KOPT-K1 (cell line): ENCODE measurements around the gene PPFIA4.

Source experiments
- H3K27ac ChIP-seq: fragments of 200-600 bp; sonication (generic); 2 replicates; pipeline ENCODE4 v1.5.1; 2016; ENCODE audit warnings: antibody characterized with exemption, mild to moderate bottlenecking, low read depth, low read length; ENCODE audit not compliant: poor library complexity, severe bottlenecking
- H3K36me3 ChIP-seq: fragments of 200-600 bp; sonication (generic); 2 replicates; pipeline ENCODE4 v1.5.1; 2017; ENCODE audit warnings: antibody characterized with exemption, mild to moderate bottlenecking, low read length, moderate library complexity; ENCODE audit not compliant: insufficient read depth
- H3K9me3 ChIP-seq: fragments of 200-600 bp; sonication (generic); 2 replicates; pipeline ENCODE4 v1.5.1; 2017; ENCODE audit warnings: antibody characterized with exemption, low read length, mild to moderate bottlenecking; ENCODE audit not compliant: insufficient read depth, poor library complexity, severe bottlenecking

PPFIA4 gene

GRCh38 chr1:203033917-203034316 is 7.6 kb downstream of the PPFIA4 start:
- no peaks in the 10 kb centered on the region for H3K36me3 ChIP-seq
- H3K9me3 ChIP-seq, result no peaks in the 10 kb centered on the region
- no peak overlapping the region for H3K27ac ChIP-seq

DNA sequence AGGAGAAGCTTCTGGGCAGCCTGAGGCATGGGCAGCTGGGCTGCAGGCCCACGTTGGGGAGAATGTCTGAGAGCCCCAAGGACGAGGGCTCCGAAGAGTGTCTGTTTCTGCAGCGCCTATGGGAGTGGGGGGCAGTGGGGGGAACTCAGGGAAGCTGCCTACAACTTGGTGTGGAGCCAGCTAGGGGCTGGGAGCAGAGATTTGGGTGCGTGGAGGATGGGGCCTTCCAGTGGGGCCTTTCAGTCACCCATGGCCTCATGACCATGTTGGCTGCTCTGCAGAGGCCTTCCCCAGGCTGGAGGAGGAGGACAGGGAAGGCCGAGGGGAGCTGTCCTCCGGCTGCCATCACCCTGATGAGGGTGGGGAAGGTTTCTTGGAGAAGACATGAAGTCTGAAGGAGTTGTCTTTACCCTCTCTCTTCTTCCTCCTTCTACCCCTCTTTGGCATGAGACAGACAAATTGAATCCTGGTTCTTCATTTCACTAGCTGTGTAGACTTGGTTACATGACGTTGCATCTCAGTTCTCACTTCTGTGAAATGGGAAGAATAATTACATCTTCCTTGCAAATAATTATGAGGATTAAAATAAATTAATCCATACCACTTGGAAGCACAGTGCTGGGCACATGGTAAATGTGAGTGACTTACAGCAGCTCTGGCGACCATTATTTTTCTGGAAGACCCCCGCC is 8.3 kb downstream of the PPFIA4 start:
- Histone ChIP-seq H3K9me3 (no peaks in the 10 kb centered on the region), H3K36me3 (no peaks in the 10 kb centered on the region), H3K27ac (no peak overlapping the region)

GRCh38 chr1:203035111-203036000 is 9.1 kb downstream of the PPFIA4 start:
- Histone ChIP-seq H3K9me3 (no peaks in the 10 kb centered on the region), H3K36me3 (no peaks in the 10 kb centered on the region), H3K27ac (no peak overlapping the region)

DNA sequence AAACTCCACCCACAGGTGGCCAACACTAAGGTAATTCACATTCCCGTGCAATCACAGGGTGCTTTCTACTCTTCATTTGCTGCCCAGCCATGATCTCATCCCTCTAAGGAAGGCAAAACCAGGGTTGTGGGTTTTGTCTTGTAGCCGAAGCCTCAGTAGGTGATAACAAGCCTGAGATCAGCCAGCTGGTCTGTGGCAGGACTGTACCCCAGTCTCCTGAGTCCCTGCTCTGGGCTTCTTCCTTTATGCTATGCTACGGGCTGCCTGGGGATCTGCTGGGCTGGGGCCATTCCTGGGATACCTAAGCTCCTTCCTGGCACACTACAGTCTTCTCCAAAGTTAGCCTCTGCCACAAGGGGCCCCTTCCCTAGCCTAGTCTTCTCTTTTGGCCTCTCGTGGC is 9.8 kb downstream of the PPFIA4 start:
- H3K9me3 ChIP-seq, result no peaks in the 10 kb centered on the region
- H3K27ac ChIP-seq, result no peak overlapping the region
- H3K36me3 ChIP-seq, result no peaks in the 10 kb centered on the region

DNA sequence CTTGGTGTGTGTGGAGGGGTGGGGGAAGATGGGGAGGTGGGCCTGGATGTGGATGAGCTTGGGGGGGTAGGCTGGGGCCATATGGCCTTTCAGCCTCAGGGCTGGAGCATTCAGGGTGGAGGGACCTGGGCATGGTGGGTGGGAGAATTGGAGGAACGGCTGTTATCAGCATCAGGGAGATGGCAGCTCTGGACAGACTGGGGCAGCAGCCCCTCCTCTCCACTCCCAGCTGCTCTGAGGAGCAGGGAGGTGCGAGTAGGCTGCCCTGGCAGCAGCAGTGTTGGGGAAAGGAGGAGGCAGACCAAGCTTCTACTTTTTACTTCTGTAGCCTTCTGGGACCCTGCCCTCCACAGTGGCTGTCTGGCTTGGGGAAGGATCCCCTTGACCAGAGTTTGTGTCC is 10.2 kb downstream of the PPFIA4 start:
- no peaks in the 10 kb centered on the region for H3K36me3 ChIP-seq
- H3K27ac ChIP-seq, result no peak overlapping the region
- no peaks in the 10 kb centered on the region for H3K9me3 ChIP-seq

DNA sequence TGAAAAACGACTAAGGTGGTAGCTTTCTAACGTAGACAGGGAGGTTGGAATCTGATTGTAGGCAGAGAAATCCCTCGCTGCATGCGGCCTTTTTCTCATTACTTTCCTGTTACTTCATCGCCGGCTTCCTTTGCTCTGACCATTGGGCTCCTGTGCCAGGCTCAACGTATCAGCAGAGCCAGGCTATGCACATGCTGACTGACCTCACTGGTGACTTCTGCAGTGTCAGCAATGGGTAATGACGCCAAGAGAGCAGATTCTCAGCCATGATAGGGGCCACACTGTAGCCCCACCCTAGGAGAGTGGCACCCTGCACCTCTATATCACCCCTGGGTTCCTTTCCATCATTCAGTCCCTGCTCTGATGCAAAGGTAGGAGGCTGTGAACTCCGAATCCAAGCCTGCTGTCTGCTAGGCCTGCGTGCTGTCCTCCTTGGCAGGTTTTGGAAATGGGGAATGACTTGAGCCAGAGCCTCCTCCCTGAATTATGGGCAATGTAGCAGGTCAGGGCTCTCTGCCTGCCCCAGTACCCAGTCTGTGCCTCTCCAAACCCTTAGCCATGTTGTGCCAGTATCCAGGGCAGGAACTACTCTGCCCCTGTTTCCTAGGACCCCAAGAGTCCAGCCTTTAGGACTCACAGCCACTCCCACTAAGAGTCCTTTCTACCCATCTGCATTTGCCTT is 11.4 kb downstream of the PPFIA4 start:
- Histone ChIP-seq H3K9me3 (no peaks in the 10 kb centered on the region), H3K36me3 (no peaks in the 10 kb centered on the region), H3K27ac (no peak overlapping the region)

DNA sequence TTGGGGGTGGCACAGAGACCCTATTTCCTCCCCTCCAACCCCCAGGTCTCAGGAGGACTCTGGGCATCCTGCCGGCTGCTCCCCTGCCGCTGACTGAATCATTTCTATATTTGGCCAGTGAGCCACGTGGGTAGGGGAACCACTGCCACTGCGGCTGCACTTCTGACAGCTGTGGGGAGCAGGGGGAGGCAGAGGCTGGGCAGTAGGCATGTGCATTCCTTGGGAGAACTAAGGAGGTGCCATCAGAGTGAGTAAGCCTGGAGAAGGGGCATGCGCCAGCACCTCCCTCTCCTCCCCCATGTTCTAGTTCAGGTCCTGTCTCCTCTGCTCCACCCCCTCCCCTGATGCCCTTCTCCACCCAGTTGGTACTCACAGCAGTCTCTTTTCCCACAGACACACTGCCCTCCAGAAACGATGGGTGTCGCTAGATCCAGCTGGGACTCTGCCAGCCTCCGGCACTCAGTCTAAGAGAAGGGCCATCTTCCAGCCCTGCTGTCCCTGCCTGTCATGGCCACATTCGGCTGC is 12.0 kb downstream of the PPFIA4 start:
- Histone ChIP-seq H3K36me3 (no peaks in the 10 kb centered on the region), H3K9me3 (no peaks in the 10 kb centered on the region), H3K27ac (no peak overlapping the region)

DNA sequence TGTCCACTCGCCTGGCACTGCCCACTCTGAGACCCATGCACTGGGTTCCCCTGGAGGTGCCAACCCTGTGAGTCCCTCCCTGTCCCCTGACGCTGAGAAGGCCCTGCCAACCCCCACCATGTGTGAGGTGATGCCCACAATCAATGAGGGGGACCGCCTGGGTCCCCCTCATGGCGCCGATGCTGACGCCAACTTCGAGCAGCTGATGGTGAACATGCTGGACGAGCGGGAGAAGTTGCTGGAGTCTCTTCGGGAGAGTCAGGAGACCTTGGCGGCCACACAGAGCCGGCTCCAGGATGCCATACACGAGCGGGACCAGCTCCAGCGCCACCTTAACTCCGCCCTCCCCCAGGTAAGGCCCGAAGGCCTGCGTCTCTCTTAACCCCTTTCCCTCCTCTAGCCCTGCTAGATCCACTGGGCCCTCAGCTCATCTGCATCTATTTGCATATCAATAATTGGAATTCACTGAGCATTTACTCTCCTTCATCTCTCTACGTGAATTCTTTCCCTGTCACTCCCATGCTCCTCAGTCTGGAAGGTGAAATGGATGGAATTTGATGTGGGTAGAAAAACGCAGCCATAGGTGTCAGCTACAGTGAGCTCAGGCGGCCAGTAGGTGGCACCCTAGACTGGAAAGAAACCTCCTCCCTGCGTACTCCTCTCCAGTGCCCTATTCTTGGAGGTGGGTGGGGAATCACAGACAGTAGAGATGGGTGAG is 12.8 kb downstream of the PPFIA4 start:
- H3K9me3 ChIP-seq, result no peaks in the 10 kb centered on the region
- no peaks in the 10 kb centered on the region for H3K36me3 ChIP-seq
- H3K27ac ChIP-seq, result no peak overlapping the region

DNA sequence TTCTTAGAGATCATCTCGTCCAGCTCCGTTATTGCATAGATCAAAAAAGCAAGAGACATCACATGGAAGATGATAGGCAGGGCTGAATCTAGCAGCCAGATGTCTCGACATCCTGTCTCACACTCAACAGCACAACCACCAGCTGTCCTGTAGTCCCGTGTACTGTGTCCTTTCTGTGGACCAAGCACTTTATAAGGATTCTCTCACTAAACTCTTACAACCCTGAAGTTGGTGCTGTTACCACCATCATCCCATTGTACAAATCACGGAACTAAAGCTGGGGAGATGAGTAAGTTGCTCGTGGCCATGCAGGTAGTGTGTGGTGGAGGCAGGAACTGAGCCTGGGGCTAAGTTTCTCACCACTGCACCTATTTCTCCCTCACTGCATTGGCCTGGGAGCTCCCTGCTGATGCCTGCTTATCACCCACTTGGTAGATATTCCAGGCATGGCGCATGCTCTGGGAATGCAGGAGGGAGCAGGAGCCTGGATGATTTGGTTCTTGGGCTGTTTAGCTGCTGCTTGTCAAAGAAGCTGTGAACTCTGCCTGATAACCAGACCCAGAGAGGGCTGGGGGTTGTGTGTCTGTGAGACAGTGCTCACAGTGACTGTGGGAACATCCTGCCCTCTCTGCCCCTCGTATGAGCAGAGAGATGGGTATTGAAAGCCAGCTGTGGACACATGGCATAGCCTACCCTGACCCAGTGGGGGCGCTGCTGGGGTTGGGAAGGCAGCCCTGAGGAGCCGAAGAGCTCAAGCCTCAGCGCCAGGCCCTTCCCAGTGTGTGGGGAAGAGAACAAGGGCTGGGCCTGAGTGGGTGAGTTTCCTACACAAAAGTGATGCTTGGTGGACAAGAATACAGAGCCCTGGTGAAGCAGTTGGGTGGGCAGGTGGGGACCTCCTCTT is 13.6 kb downstream of the PPFIA4 start:
- H3K36me3 ChIP-seq, result no peaks in the 10 kb centered on the region
- H3K27ac ChIP-seq, result no peak overlapping the region
- no peaks in the 10 kb centered on the region for H3K9me3 ChIP-seq

GRCh38 chr1:203040513-203041275 is 14.4 kb downstream of the PPFIA4 start:
- Histone ChIP-seq H3K27ac (no peak overlapping the region), H3K9me3 (no peaks in the 10 kb centered on the region), H3K36me3 (no peaks in the 10 kb centered on the region)

GRCh38 chr1:203041351-203041932 is 15.2 kb downstream of the PPFIA4 start:
- H3K27ac ChIP-seq, result no peak overlapping the region
- H3K36me3 ChIP-seq, result no peaks in the 10 kb centered on the region
- no peaks in the 10 kb centered on the region for H3K9me3 ChIP-seq

GRCh38 chr1:203043830-203044545 is 17.7 kb downstream of the PPFIA4 start:
- Histone ChIP-seq H3K27ac (no peak overlapping the region), H3K36me3 (no peaks in the 10 kb centered on the region), H3K9me3 (no peaks in the 10 kb centered on the region)
